Mucosa of stomach (tissue), 1 donor: Measurements from ENCODE around the gene KAZN.

ENCODE experiments used
- H3K27me3 ChIP-seq: one replicate; pipeline ENCODE4 v1.7.0; 2013; ENCODE audit warnings: mild to moderate bottlenecking, low read length; ENCODE audit not compliant: control insufficient read depth, insufficient read depth
- H3K36me3 ChIP-seq: one replicate; pipeline ENCODE4 v1.7.0; 2013; ENCODE audit warnings: low read length; ENCODE audit not compliant: control insufficient read depth, insufficient read depth
- H3K4me1 ChIP-seq: one replicate; pipeline ENCODE4 v1.7.0; 2013; ENCODE audit warnings: mild to moderate bottlenecking, low read length; ENCODE audit not compliant: control insufficient read depth, insufficient read depth
- H3K4me3 ChIP-seq: one replicate; pipeline ENCODE4 v1.7.0; 2013; ENCODE audit warnings: low read length
- H3K9ac ChIP-seq: one replicate; pipeline ENCODE4 v1.7.0; 2013; ENCODE audit warnings: mild to moderate bottlenecking, low read length, moderate library complexity
- H3K9me3 ChIP-seq: one replicate; pipeline ENCODE4 v1.7.0; 2013; ENCODE audit warnings: mild to moderate bottlenecking, low read length, moderate library complexity; ENCODE audit not compliant: control insufficient read depth
- donor health status: Pancreatic carcinoma.

Gene KAZN

GRCh38 chr1:14878124-14878523 lies 279.6 kb downstream of the KAZN start:
- H3K4me3 ChIP-seq: no peak overlapping the region
- no peaks in the 10 kb centered on the region for H3K36me3 ChIP-seq
- H3K9me3 ChIP-seq: no peaks in the 10 kb centered on the region
- no peak overlapping the region for H3K9ac ChIP-seq
- no peaks in the 10 kb centered on the region for H3K27me3 ChIP-seq
- H3K4me1 ChIP-seq: peaks cover 59% of the 10 kb centered on the region

DNA sequence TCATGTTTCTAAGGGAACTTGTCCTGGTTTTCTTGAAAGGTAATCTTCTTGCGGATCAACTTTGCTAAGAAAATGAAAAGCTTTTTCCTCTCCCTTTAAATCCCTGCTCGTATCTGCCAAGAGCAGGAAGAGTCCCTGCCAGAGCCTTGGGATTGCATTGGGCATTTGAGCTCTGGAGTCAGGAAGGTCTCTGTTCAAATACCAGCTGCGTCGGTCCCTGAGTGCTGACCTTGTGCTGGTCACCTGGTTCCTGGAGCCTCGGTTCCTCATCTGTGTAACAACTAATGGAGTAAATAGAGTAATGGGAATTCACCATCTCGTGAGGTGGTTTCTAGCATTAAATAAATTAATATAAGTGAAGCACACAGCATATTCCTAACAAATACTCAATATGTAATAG lies 280.5 kb downstream of the KAZN start:
- Histone ChIP-seq H3K36me3 (no peaks in the 10 kb centered on the region), H3K9ac (no peak overlapping the region), H3K4me3 (no peak overlapping the region), H3K27me3 (no peaks in the 10 kb centered on the region), H3K4me1 (peaks cover 59% of the 10 kb centered on the region), H3K9me3 (no peaks in the 10 kb centered on the region)

- Histone ChIP-seq H3K9me3 (no peaks in the 10 kb centered on the region), H3K4me1 (peaks cover 58% of the 10 kb centered on the region), H3K27me3 (no peaks in the 10 kb centered on the region), H3K9ac (no peak overlapping the region), H3K36me3 (no peaks in the 10 kb centered on the region), H3K4me3 (no peak overlapping the region)
Measured at GRCh38 chr1:14880456-14881316, 282.2 kb downstream of the KAZN start.

DNA sequence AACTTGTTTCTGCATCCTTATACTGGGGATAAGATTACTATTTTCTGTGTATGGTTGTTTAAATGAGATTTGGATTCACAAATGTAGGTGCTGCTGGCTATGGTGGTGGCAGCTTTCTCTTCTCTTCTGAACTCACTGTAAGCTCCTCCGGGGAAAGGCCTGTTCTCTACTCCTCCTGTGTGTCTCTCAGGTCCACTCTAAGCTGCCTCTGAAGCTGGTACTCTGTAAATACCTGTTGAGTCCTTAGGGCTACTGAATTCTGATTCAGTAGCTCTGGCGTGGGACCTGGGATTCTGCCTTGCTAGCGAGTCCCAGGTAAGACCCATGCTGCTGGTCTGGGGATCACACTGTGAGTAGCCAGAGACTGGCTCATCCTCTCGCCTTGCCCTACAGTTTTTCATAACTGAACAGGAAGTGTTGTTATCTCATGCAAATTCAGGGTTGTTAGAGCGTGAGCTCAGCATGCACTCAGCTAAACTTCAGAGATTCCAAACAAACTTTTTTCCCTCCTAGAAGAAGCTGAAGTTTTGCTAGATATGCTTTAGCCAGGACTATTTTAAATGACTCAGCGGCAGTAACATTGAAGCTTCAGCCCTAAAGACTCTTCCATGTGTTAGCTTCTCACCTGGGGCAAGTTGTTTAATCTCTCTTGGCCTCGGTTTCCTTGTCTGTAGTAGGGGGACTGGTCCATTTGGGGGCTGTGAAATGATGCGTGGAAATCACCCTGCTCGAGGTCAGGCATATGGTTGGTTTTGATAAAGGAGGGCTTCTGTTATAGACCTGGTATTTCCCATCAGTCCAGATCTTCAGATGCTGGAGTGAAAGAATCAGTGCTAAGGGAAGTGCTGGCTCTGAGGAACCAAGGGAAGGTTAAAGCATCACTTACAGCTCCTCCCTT lies 283.5 kb downstream of the KAZN start:
- H3K9me3 ChIP-seq: no peaks in the 10 kb centered on the region
- H3K36me3 ChIP-seq: no peaks in the 10 kb centered on the region
- H3K4me1 ChIP-seq: peaks cover 48% of the 10 kb centered on the region
- no peak overlapping the region for H3K4me3 ChIP-seq
- no peaks in the 10 kb centered on the region for H3K27me3 ChIP-seq
- peak overlapping the region; percentile 8 for H3K9ac ChIP-seq

DNA sequence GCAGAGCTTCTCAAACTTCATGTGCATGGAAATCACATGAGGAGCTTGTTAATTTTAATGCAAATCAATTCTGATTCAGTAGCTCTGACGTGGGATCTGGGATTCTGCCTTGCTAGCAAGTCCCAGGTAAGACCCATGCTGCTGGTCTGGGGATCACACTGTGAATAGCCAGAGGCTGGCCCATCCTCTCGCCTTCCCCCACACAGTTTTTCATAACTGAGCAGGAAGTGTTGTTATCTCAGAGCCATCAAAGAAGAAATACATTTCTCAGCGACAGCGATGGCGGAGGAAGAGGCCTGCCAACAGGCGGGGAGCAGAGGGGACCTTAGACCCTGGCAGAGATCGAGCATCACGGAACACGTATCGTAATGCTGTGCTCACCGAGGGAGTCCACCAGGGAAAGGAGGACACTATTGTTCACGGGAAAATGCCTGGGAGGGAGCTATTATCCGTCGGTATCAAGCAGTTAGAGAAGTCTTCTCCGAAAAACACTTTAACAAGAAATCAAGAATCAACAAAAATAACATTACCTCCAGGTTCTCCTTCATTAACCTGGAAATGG lies 286.2 kb downstream of the KAZN start:
- Histone ChIP-seq H3K27me3 (no peaks in the 10 kb centered on the region), H3K36me3 (no peaks in the 10 kb centered on the region), H3K4me3 (no peak overlapping the region), H3K4me1 (peaks cover 32% of the 10 kb centered on the region), H3K9me3 (no peaks in the 10 kb centered on the region), H3K9ac (no peak overlapping the region)

- no peaks in the 10 kb centered on the region for H3K36me3 ChIP-seq
- H3K4me1 ChIP-seq: peaks cover 8% of the 10 kb centered on the region
- H3K4me3 ChIP-seq: no peak overlapping the region
- no peaks in the 10 kb centered on the region for H3K9me3 ChIP-seq
- no peaks in the 10 kb centered on the region for H3K27me3 ChIP-seq
- no peak overlapping the region for H3K9ac ChIP-seq
Measured at GRCh38 chr1:14887044-14887566, 288.6 kb downstream of the KAZN start.

DNA sequence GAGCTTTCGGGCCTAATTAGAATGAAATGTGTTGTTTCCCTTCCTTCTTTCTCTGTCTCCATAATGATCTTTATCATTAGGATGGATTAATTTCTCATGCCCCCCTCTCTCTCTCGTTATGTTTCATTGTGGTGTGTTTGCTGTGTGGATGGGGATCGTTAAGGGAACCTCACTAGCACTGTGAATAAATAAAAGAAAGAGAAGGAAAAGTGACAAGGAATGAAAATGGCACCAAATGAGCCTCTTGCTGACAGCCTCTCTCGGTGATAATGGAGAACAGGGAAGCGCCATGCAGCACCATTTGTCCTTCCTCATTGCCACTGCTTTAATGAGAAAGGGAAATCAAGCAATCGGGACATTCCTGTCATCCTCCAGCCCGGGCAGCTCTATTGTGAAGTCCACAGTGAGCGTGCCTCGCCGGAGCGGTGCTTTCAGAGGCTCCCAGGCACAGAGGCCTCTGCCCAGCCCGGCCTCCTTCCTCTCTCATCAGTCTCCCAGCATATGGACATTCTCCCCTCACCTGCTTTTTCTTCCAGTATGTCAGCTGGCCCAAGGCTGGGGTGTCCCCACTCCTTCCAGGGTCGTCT lies 289.4 kb downstream of the KAZN start:
- Histone ChIP-seq H3K27me3 (no peaks in the 10 kb centered on the region), H3K9me3 (no peaks in the 10 kb centered on the region), H3K4me1 (peaks cover under 1% of the 10 kb centered on the region), H3K9ac (no peak overlapping the region), H3K4me3 (no peak overlapping the region), H3K36me3 (no peaks in the 10 kb centered on the region)

DNA sequence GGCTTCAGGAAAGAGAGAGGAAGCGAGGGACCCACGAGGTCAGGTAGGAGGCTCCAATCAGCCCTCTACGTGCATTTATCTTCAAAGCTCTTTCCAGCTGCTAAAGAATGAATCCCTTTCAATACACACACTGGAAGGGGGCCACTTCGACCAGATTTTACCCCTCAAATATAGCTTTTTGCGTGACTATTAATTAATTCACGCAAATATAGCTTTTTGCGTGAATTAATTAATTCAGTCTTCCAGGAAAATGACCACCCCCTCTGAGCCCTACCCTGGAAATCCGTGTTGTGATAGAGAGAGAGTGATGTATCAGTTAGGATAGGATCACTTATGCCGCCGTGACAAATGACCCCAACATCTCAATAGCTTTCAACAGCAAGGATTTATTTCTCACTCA lies 289.9 kb downstream of the KAZN start:
- Histone ChIP-seq H3K9me3 (no peaks in the 10 kb centered on the region), H3K27me3 (no peaks in the 10 kb centered on the region), H3K36me3 (no peaks in the 10 kb centered on the region), H3K4me1 (no peaks in the 10 kb centered on the region), H3K9ac (no peak overlapping the region), H3K4me3 (no peak overlapping the region)

DNA sequence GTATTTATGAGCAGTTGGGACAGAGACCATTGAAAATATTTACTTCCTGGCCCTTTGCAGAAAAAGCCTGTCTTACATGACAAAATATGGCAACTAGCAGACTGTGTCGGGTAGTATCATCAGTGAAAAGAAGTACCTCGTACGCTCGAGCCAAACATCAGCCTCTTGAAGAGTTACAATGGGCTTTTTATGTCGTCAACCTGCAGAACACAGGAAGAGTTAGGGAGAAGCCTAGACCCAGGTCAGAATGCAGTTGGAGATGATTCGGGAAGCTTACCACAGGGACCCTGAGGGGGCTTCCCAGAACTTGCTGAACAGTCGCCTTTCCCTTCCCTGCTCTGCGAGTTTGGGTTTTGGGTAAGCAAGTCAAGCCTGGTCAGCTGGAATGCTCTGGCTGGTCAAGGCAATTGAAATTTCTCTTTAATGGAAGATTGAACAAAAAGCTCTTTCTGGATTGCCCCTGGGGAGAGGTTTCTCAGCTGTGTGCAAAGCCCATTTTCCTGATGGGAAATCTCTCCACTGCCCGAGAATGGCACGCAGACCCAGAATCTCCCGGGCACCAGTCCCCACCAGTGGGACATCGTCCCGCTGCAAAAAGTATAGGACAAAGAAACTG lies 291.4 kb downstream of the KAZN start:
- Histone ChIP-seq H3K9me3 (no peaks in the 10 kb centered on the region), H3K27me3 (no peaks in the 10 kb centered on the region), H3K4me3 (no peak overlapping the region), H3K36me3 (no peaks in the 10 kb centered on the region), H3K9ac (no peak overlapping the region), H3K4me1 (peaks cover 10% of the 10 kb centered on the region)

DNA sequence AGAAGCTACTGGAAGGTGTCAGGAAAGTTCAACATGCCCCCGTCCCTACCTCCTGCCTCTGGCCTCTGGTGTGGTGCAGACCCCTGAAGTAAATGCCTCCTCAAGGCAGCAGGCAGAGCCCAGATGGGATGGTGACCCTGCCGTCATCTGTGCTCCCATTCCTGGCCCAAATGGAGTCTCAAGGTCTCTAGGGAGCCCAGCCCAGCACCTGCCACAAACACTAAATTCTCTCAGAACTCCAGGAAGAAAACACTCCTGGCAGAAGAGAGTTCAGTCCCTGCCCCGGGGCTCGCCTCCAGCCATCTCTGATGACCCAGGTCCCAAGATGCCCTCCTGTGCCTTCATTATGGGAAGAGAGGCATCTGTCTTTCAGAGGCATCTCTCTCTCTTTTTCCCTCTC lies 293.5 kb downstream of the KAZN start:
- Histone ChIP-seq H3K9me3 (no peaks in the 10 kb centered on the region), H3K36me3 (no peaks in the 10 kb centered on the region), H3K27me3 (no peaks in the 10 kb centered on the region), H3K4me1 (peaks cover 19% of the 10 kb centered on the region), H3K4me3 (no peak overlapping the region), H3K9ac (no peak overlapping the region)

DNA sequence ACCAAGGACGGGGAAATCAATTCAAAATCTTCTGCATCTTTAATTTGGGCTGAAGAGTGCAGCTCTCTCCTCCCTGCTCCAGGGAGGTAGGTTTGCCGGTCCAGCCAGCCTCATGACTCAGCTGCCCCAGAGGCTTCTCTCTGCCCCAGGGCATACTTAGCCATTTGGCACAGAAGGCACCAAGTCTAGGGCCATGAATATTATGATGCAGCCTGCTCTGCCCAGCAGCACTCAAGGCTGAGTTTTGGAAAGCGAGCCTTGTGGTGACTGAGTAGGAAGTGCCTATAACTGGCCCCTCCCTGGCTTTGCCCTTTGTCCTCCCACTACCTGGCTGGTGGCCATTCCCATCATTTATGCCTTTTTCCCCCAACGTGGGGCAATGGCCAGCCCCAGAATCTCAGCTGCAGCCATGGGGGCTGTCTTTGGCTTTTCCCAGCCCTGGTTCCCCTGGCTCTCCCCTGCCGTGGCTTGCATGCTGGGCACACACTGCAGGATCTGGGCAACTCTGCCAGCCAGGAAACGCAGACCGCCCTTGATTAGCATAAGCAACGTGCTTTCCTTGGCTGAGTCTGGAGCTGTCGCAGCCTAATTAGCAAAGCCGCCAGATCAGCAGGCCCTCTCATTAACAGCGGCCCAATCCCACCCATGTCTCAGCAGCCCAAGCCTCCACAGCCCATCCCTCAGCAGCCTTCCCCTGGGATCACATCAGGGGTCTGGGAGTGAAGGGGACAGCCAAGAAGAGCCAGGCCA lies 296.5 kb downstream of the KAZN start:
- Histone ChIP-seq H3K27me3 (no peaks in the 10 kb centered on the region), H3K4me1 (peaks cover 19% of the 10 kb centered on the region), H3K4me3 (no peak overlapping the region), H3K36me3 (no peaks in the 10 kb centered on the region), H3K9ac (no peak overlapping the region), H3K9me3 (no peaks in the 10 kb centered on the region)
